ENCODE results near the gene PAX1. TPM values are rescaled to one million over a fixed set of nuclear protein-coding genes. Genes with fewer than 3 reads are reported as not detected.

Gene PAX1
- total and polyA plus RNA-seq, 4 donors, result not detected

DNA sequence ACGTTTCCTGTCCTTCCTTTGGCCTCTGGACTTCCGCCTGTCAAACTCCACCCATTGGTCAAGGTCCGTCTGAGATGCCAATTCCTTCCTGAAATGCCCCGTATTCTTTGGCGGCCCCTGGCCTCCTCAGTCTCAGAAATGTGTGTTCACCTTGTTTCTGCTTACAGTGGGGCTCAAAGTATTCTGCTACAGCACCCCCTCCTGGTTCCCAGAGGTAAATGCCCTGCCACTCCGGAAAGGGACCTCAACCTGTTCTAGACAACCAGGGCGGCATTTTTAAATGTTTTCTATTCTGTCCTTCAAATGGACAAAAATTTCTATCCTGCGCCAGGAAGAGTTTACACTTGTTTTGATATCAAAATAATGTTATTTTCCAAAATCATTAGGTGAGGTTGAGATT lies 12.1 kb upstream of the PAX1 start:
- H3K36me3 ChIP-seq (ENCODE audit: control insufficient read depth in 4 of 4, insufficient read depth in 3 of 4, low read depth in 1 of 4, low read length in 3 of 4), result no peaks in the 10 kb centered on the region
- 24% methylated on average over 8 of the region's 8 CpGs for WGBS
- no peak overlapping the region for H3K27ac ChIP-seq (ENCODE audit: low read depth in 1 of 2, low read length in 2 of 2)
- no peak for TF ChIP-seq HNF4G (IDR thresholded peaks at IDR 0.05)
- no peak for TF ChIP-seq EGR1 (IDR thresholded peaks at IDR 0.05; ENCODE audit: low read depth in 2 of 2)
- TF ChIP-seq JUND (IDR thresholded peaks at IDR 0.05), result no peak
- TF ChIP-seq, protein P1, sequence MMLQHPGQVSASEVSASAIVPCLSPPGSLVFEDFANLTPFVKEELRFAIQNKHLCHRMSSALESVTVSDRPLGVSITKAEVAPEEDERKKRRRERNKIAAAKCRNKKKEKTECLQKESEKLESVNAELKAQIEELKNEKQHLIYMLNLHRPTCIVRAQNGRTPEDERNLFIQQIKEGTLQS (IDR thresholded peaks at IDR 0.05), result no peak
- TF ChIP-seq FOXA2 (IDR thresholded peaks at IDR 0.05), result no peak
- no peak for TF ChIP-seq RXRA (IDR thresholded peaks at IDR 0.05)
- TF ChIP-seq, protein P2, sequence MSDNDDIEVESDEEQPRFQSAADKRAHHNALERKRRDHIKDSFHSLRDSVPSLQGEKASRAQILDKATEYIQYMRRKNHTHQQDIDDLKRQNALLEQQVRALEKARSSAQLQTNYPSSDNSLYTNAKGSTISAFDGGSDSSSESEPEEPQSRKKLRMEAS (IDR thresholded peaks at IDR 0.05), result no peak
- TF ChIP-seq NR2F2 (IDR thresholded peaks at IDR 0.05), result no peak
- TF ChIP-seq, protein P3, sequence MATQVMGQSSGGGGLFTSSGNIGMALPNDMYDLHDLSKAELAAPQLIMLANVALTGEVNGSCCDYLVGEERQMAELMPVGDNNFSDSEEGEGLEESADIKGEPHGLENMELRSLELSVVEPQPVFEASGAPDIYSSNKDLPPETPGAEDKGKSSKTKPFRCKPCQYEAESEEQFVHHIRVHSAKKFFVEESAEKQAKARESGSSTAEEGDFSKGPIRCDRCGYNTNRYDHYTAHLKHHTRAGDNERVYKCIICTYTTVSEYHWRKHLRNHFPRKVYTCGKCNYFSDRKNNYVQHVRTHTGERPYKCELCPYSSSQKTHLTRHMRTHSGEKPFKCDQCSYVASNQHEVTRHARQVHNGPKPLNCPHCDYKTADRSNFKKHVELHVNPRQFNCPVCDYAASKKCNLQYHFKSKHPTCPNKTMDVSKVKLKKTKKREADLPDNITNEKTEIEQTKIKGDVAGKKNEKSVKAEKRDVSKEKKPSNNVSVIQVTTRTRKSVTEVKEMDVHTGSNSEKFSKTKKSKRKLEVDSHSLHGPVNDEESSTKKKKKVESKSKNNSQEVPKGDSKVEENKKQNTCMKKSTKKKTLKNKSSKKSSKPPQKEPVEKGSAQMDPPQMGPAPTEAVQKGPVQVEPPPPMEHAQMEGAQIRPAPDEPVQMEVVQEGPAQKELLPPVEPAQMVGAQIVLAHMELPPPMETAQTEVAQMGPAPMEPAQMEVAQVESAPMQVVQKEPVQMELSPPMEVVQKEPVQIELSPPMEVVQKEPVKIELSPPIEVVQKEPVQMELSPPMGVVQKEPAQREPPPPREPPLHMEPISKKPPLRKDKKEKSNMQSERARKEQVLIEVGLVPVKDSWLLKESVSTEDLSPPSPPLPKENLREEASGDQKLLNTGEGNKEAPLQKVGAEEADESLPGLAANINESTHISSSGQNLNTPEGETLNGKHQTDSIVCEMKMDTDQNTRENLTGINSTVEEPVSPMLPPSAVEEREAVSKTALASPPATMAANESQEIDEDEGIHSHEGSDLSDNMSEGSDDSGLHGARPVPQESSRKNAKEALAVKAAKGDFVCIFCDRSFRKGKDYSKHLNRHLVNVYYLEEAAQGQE (IDR thresholded peaks at IDR 0.05), result no peak
- no peak for TF ChIP-seq RAD21 (IDR thresholded peaks at IDR 0.05)
- TF ChIP-seq HNF4A (conservative IDR thresholded peaks at IDR 0.05), result no peak
- TF ChIP-seq YY1 (IDR thresholded peaks at IDR 0.05), result no peak
- TF ChIP-seq, protein P4, sequence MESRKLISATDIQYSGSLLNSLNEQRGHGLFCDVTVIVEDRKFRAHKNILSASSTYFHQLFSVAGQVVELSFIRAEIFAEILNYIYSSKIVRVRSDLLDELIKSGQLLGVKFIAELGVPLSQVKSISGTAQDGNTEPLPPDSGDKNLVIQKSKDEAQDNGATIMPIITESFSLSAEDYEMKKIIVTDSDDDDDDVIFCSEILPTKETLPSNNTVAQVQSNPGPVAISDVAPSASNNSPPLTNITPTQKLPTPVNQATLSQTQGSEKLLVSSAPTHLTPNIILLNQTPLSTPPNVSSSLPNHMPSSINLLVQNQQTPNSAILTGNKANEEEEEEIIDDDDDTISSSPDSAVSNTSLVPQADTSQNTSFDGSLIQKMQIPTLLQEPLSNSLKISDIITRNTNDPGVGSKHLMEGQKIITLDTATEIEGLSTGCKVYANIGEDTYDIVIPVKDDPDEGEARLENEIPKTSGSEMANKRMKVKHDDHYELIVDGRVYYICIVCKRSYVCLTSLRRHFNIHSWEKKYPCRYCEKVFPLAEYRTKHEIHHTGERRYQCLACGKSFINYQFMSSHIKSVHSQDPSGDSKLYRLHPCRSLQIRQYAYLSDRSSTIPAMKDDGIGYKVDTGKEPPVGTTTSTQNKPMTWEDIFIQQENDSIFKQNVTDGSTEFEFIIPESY (IDR thresholded peaks at IDR 0.05), result no peak
- no peak for TF ChIP-seq GABPA (IDR thresholded peaks at IDR 0.05 in 1 of 2, conservative IDR thresholded peaks at IDR 0.05 in 1 of 2)
- TF ChIP-seq, protein P5, sequence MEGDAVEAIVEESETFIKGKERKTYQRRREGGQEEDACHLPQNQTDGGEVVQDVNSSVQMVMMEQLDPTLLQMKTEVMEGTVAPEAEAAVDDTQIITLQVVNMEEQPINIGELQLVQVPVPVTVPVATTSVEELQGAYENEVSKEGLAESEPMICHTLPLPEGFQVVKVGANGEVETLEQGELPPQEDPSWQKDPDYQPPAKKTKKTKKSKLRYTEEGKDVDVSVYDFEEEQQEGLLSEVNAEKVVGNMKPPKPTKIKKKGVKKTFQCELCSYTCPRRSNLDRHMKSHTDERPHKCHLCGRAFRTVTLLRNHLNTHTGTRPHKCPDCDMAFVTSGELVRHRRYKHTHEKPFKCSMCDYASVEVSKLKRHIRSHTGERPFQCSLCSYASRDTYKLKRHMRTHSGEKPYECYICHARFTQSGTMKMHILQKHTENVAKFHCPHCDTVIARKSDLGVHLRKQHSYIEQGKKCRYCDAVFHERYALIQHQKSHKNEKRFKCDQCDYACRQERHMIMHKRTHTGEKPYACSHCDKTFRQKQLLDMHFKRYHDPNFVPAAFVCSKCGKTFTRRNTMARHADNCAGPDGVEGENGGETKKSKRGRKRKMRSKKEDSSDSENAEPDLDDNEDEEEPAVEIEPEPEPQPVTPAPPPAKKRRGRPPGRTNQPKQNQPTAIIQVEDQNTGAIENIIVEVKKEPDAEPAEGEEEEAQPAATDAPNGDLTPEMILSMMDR (IDR thresholded peaks at IDR 0.05; ENCODE audit: low read depth, low read length, missing input control), result no peak
- TF ChIP-seq SP1 (IDR thresholded peaks at IDR 0.05), result no peak
- TF ChIP-seq TAF1 (conservative IDR thresholded peaks at IDR 0.05), result no peak
- TF ChIP-seq FOXA1 (IDR thresholded peaks at IDR 0.05), result no peak
- no peak overlapping the region for H3K9ac ChIP-seq (ENCODE audit: low read depth in 1 of 2, low read length in 2 of 2)
- peaks cover 0 to 21% (median 5%) of the 10 kb centered on the region in 4 donors for H3K27me3 ChIP-seq (ENCODE audit: control insufficient read depth in 4 of 4, insufficient read depth in 4 of 4, low read length in 3 of 4)
- H3K4me1 ChIP-seq (ENCODE audit: control insufficient read depth in 4 of 4, insufficient read depth in 4 of 4, low read length in 3 of 4), result no peaks in the 10 kb centered on the region
- H3K4me3 ChIP-seq (ENCODE audit: low read depth in 1 of 3, low read length in 3 of 3), result no peak overlapping the region
- no peaks in the 10 kb centered on the region for H3K9me3 ChIP-seq (ENCODE audit: control insufficient read depth in 4 of 4, low read length in 3 of 4)
- DNase-seq (ENCODE audit: low spot score), result no peak

Data from liver (tissue), 9 donors.